Measurements from ENCODE around the gene IL1RAPL1. TPM values are rescaled to one million over a fixed set of nuclear protein-coding genes. Genes with fewer than 3 reads are reported as not detected.

Gene IL1RAPL1
- total RNA-seq, 4 donors from 2014 or later: 0.13 TPM; not detected in 3

DNA sequence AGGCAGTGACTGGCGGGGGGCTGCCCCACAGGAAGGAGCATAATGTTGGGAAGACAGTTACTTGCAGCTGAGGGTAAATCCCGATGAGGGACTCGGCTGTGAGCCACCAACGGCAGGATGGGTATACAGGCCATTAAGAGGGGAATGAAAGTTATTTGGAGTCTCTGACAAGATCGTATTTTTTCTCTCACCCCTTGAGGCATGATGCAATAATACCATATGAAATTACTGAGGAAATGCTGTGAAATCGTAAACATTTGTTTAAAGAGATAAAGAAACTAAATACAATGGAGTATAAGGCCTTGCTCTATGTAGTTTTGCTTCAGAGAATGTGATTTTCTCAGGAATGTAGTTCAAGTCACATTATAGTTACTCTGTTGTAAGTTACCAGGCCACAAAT lies 12.7 kb downstream of the IL1RAPL1 start:
- 70% methylated on average over 6 of the region's 6 CpGs for WGBS
- Histone ChIP-seq H3K27me3 (no peaks in the 10 kb centered on the region), H3K4me3 (no peak overlapping the region), H3K27ac (no peak overlapping the region), H3K36me3 (no peaks in the 10 kb centered on the region), H3K9me3 (no peaks in the 10 kb centered on the region), H3K4me1 (no peaks in the 10 kb centered on the region)
- DNase-seq (ENCODE audit: low spot score in 2 of 2): no peak
- no peak for TF ChIP-seq EP300 (IDR thresholded peaks at IDR 0.05)
- TF ChIP-seq POLR2AphosphoS5 (IDR thresholded peaks at IDR 0.05): no peak
- TF ChIP-seq POLR2A (IDR thresholded peaks at IDR 0.05): no peak
- TF ChIP-seq, protein P1, sequence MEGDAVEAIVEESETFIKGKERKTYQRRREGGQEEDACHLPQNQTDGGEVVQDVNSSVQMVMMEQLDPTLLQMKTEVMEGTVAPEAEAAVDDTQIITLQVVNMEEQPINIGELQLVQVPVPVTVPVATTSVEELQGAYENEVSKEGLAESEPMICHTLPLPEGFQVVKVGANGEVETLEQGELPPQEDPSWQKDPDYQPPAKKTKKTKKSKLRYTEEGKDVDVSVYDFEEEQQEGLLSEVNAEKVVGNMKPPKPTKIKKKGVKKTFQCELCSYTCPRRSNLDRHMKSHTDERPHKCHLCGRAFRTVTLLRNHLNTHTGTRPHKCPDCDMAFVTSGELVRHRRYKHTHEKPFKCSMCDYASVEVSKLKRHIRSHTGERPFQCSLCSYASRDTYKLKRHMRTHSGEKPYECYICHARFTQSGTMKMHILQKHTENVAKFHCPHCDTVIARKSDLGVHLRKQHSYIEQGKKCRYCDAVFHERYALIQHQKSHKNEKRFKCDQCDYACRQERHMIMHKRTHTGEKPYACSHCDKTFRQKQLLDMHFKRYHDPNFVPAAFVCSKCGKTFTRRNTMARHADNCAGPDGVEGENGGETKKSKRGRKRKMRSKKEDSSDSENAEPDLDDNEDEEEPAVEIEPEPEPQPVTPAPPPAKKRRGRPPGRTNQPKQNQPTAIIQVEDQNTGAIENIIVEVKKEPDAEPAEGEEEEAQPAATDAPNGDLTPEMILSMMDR (IDR thresholded peaks at IDR 0.05): no peak

DNA sequence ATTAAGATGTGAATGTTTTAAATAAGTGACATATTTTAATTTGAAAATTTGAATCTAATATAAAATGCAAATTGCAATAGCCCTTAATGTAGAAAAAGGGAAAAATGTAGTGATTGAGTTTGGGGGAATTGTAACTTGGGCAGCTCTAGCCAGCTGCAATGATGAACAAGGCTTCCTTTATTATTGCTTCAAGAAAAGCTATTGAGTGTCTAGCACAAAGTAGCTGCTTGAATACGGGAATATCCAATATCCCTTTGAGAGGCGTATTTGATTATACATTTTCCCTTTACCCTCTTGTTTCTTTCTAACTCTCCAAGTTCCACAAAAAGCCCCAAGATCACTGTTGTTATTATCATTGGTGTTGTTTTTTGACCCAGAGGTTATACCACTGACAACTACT lies 21.8 kb downstream of the IL1RAPL1 start:
- Histone ChIP-seq H3K4me1 (no peaks in the 10 kb centered on the region), H3K36me3 (no peaks in the 10 kb centered on the region)

DNA sequence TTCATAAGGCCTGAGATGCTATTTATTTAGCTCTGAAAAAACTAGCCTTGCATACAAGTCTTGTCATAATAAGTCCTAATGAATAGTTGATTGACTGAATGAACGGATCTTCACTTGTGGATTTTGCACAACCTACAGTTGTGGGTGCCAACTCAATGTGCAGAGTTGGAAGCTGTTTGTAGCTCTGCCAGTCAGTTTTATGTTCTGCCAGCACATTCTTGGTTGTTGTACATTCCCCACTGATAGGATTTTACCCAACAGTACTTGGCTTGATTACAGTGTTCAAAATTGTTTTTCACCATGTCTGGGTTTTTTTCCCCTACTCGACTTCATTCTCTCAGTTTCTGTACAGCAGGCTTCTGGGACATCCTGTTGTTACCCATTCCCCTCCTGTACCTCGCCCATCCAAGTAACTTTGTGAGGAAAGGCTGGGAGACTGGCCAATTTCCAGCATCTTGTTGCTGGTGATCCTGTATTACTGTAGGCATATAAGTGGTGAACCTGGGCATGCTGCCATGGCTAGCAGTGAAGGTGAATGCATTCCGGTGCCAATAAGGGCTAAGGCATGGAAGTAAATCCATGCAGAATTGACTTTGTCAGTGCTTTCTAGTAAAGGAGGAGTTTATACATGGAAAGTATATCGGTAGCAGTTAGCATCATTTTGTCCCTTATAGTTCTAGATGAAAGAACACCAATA lies 22.8 kb downstream of the IL1RAPL1 start:
- H3K4me1 ChIP-seq: no peaks in the 10 kb centered on the region
- no peak for DNase-seq (ENCODE audit: low spot score in 2 of 2)
- H3K36me3 ChIP-seq: no peaks in the 10 kb centered on the region
- no peak overlapping the region for H3K27ac ChIP-seq
- no peaks in the 10 kb centered on the region for H3K27me3 ChIP-seq
- 50% methylated on average over 5 of the region's 5 CpGs for WGBS
- H3K4me3 ChIP-seq: no peak overlapping the region
- no peaks in the 10 kb centered on the region for H3K9me3 ChIP-seq
- TF ChIP-seq POLR2AphosphoS5 (IDR thresholded peaks at IDR 0.05): no peak
- no peak for TF ChIP-seq POLR2A (IDR thresholded peaks at IDR 0.05)
- no peak for TF ChIP-seq EP300 (IDR thresholded peaks at IDR 0.05)
- TF ChIP-seq, protein P1 (IDR thresholded peaks at IDR 0.05): no peak

More for the DNA sequence above, 21.8 kb downstream of the IL1RAPL1 start:
- TF ChIP-seq EP300 (IDR thresholded peaks at IDR 0.05): no peak
- TF ChIP-seq, protein P1 (IDR thresholded peaks at IDR 0.05): no peak
- TF ChIP-seq POLR2AphosphoS5 (IDR thresholded peaks at IDR 0.05): no peak
- no peak for TF ChIP-seq POLR2A (IDR thresholded peaks at IDR 0.05)
- 80% methylated on average over 2 of the region's 2 CpGs for WGBS
- no peak for DNase-seq (ENCODE audit: low spot score in 2 of 2)
- Histone ChIP-seq H3K4me3 (no peak overlapping the region), H3K27ac (no peak overlapping the region), H3K9me3 (no peaks in the 10 kb centered on the region), H3K27me3 (no peaks in the 10 kb centered on the region)

DNA sequence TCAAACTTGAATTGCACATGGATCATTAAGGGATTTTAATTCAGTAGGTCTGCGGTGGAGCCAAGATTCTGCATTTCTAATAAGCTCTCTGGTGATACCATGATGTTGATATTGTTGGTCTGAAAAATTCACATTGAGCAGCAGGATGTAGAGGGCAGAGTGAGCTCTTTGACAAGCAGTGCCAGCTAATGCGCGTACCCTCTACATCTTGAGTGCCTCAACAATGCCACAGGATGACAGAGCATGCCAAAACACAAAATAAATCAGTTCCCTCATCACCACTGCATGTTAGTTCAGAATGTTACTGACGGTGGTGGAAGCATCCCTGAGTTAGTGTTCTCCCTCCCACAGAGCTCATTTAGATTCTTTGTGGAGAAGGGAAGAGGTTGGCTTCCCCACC lies 23.5 kb downstream of the IL1RAPL1 start:
- Histone ChIP-seq H3K4me3 (no peak overlapping the region), H3K36me3 (no peaks in the 10 kb centered on the region), H3K27me3 (no peaks in the 10 kb centered on the region), H3K27ac (no peak overlapping the region), H3K9me3 (no peaks in the 10 kb centered on the region), H3K4me1 (no peaks in the 10 kb centered on the region)
- WGBS: 74% methylated on average over 4 of the region's 4 CpGs
- TF ChIP-seq POLR2A (IDR thresholded peaks at IDR 0.05) (no peak), EP300 (IDR thresholded peaks at IDR 0.05) (no peak), POLR2AphosphoS5 (IDR thresholded peaks at IDR 0.05) (no peak)
- TF ChIP-seq, protein P1 (IDR thresholded peaks at IDR 0.05): no peak
- no peak for DNase-seq (ENCODE audit: low spot score in 2 of 2)

DNA sequence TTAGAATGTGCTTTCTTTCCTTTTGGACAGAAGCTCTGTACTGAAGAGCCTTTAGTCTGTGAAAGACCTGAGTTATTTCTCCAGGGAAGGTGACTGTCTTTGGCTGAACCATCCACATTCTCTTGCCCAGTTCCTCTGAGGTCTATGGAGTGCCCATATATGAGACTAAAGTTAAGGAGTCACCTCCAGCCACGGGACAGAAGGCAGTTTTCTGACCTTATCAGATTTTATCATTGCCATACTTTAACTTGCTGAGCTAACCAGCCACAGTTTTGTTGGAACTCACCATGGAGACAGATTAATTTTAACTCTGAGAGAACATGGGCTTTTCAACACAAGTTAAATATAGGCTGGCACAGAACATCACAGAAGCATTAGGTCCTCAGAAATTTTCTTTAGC lies 26.3 kb downstream of the IL1RAPL1 start:
- H3K27ac ChIP-seq: no peak overlapping the region
- no peaks in the 10 kb centered on the region for H3K36me3 ChIP-seq
- H3K4me3 ChIP-seq: no peak overlapping the region
- H3K27me3 ChIP-seq: no peaks in the 10 kb centered on the region
- TF ChIP-seq, protein P1 (IDR thresholded peaks at IDR 0.05): no peak
- no peak for TF ChIP-seq POLR2AphosphoS5 (IDR thresholded peaks at IDR 0.05)
- TF ChIP-seq POLR2A (IDR thresholded peaks at IDR 0.05): no peak
- TF ChIP-seq EP300 (IDR thresholded peaks at IDR 0.05): no peak
- H3K4me1 ChIP-seq: no peaks in the 10 kb centered on the region
- no peak for DNase-seq (ENCODE audit: low spot score in 2 of 2)
- WGBS: 38% methylated on average over 1 of the region's 1 CpG
- H3K9me3 ChIP-seq: no peaks in the 10 kb centered on the region

All from suprapubic skin (tissue), 4 donors.